ENCODE data around the gene TPH2.

Gene TPH2

DNA sequence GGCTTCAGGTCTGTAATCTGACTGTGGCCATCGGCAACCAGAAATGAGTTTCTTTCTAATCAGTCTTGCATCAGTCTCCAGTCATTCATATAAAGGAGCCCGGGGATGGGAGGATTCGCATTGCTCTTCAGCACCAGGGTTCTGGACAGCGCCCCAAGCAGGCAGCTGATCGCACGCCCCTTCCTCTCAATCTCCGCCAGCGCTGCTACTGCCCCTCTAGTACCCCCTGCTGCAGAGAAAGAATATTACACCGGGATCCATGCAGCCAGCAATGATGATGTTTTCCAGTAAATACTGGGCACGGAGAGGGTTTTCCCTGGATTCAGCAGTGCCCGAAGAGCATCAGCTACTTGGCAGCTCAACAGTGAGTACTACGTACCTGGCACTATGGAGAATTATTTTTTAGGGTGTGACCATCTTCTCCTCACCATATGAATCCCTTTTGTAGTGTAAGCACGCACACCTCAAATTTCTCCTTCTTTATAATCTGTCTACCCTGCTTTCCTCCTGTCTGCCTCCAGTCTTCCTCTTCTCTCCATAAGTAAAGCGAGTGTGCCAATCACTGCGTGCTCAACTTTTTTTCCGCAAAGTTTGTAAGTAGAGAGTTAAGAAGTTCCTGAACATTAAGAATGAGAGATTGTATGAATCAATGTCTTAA, at the start of gene TPH2:
TPH2 (plus strand) TSS at position 118 of the 658 bp plus-strand sequence; CDS start at position 260, 142 bp downstream.
- DNase-seq, result peak; percentile 25

DNA sequence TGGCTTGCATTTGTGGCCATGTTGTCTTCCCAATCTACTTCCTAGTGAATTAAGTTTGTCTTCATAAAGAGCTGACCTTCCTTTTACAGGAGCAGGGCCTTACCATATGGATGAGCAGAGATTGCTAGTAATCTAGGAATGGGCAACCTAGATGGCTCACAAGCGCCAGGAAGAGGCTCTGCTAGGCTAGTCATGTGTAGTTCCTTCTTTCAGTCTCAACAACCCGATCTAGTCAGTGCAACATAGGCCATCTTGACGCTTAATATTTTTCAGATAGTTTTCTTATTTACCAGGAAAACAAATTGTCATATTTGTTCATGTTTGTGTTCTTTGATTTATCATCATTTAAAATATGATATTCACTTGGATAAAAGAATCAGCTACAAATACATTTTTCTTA, 48.2 kb upstream of the TPH2 start:
- DNase-seq, result no peak

DNA sequence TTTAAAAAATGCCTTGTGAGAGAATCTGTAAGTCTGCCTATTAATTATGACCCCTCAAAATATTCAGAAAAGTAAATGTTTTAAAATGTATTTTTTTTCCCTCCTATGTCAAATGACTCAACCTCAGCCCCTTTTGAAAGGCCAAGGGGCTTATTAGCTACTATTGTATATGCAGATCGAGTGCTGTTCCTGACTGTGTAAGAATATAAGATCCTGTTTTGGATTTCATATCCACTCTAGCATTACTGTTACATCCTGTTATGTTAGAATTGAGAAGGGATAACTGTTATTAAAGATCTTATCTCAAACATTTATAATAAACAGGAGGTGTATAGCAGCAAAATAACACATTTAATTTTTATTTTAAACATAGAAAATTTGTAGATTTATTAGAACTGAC, 46.6 kb upstream of the TPH2 start:
- no peak for DNase-seq

DNA sequence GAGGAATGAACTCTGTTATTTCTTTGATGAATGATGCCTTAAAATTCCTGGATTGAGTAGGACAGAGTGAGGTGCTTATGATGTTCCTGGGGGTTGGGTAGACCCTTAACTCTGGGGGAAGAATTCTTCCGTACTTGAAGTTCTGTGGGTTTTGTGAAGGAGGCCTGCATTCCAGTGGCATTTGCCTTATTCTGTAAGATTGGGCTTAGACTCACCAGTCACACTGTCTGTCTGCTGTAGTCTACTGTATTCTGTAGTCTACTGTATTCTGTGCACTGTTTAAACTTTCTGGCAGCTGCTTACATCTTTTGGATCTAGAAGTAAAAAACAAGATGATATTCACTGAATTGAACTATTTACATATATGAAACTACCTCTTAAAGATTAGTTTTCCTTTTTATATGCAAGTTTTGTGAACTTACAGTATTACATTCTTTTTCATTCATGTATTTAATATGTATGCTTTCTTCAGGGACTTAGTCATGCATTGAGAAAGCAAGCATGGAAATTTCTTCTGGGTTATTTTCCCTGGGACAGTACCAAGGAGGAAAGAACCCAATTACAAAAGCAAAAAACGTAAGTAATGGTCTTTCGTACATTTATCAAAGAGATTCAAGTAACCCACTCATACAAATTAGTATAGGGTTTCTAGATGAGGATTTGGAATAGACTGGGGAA, 42.3 kb upstream of the TPH2 start:
- no peak for DNase-seq

DNA sequence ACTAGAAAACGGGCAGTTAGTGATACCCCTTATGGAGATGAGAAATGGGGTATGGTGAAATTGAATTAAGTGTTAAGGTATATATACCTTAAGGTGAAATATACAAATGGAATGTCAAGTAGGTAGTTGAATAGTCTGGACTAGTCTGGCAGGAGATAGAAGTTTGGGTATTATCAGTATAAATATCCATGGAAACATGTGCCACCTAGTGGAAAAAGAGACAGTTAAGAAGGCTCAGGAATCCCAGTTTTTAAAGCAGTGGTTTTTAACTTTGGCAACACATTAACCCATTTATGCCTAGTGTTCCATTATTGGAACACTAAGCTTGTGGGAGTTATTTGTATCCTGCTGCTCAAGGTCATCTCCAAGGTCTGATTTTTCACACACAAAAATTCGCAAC, 38.6 kb upstream of the TPH2 start:
- DNase-seq, result no peak

DNA sequence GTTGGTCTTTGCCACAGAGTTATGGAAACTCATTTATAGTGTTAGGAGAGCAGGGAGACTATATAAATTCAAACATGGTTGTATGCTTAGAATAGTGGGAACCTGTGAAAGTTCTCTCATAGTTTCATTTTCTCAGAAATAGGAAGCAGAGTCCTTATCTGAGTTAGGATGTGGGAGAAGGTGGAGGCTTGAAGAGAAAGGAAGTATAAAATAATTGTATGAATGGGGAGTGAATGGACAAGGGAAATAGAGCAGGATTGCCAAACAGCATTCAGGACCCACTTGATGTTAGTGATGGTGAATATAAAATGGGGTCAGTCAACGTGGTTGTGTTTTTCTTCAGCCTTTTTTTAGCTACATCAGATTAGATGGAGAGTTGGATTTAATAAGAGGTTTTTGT, 34.0 kb upstream of the TPH2 start:
- no peak for DNase-seq

DNA sequence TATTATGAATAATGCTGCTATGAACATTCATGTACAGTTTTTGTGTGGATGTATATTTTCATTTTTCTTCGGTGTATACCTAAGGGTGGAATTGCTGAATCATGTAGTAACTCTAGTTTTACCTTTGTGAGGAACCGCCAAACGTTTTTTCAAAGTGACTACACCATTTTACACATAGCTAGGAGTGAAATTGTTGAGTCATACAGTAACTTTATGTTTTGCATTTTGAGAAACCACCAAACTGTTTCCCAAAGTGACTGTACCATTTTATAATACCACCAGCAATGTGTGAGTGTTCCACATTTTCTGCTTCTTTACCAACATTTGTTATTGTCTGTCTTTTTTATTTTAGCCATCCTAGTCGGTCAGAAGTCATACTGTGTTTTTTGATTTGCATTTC, 3.1 kb upstream of the TPH2 start:
- DNase-seq, result no peak

DNA sequence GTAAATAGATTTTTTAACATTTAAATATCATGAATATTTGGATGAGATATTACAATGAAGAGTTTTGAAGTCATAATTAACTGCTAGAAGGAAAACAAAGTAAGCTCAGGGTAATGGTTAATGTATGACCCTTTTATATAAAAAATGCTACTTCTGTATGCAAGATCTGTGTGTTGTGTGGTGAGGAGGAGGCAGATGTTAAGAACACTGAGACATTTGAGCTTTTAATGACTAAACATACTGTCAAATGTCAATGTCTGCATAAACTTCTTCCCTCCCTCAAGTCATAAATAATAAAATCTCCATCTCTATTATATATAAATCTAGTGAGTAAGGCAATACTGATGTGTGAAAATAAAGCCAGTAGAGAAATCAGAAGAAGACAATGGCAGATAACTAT, 1.4 kb downstream of the TPH2 start:
- DNase-seq, result no peak

DNA sequence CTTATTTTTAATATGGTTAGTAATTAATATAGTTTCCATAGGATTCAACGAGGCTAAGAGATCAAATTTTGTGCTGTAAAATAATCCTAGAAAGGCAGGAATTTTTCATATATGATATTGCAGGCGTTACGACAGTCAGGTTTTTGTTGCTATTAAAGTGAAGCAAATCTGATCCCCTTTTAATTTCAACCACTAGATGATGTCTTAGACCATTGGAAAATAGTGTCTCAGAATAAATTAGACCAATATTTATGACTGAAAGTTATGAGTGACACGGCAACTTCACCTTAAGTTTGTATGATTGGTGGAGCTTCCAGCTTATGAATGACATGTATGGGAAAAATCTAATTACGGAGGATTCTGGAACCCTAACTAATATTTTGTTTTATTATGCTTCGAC, 2.5 kb downstream of the TPH2 start:
- DNase-seq, result no peak

DNA sequence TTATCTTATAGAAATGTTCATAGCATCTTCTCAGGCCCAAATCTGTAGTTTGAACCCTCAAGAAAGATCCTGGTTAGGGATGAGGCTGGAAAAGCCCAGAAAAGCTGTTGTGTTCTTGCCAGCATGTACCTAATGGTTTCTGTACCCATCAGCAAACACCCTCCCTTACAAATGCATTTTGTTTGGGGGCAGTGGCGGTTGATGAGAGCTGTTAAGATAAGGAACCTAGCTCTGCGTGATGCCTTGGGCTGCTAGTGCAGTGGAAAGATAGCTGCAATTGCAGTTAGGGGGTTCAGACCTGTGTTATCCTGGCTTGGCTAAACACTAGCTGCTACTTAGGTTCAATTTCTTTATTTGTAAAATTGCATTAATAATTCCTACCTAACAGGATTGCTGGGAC, 3.6 kb downstream of the TPH2 start:
- no peak for DNase-seq

DNA sequence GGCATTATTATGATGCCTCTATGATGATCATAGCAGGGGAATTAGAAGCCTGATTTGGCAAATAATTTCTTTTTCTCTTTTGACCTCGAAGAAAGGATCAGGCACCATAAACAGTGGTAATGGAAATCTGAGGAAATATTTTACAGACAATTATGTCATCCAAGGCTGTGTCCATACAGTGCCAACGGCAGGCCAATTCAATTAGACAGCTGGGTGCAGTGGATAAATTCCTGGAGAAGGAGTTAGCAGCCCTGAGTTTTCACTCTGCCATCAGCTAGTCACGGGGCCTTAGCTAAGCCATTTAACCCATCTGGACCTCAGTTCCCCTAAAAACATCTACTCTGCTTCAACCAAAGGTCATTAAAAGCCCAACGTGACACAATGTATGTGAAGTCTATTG, 4.1 kb downstream of the TPH2 start:
- DNase-seq, result no peak

DNA sequence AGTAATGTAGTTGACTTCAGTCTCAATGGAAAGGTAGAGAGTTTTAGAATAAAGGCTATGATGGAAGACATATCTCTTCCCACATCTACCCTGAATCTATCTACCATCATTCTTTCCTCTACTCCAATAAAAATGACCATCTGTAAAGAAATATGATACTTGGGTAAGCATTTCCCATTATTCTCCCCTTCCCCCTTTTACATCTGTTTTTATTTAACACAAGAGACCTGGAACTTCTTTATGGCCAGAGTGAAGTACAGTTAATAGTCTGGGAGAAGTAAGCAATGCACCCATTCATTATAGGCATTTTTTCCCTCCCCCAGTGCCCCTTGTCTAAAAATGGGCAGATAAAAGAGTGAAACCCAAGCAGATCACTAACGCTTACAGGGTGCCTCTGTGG, 6.5 kb downstream of the TPH2 start:
- no peak for DNase-seq

DNA sequence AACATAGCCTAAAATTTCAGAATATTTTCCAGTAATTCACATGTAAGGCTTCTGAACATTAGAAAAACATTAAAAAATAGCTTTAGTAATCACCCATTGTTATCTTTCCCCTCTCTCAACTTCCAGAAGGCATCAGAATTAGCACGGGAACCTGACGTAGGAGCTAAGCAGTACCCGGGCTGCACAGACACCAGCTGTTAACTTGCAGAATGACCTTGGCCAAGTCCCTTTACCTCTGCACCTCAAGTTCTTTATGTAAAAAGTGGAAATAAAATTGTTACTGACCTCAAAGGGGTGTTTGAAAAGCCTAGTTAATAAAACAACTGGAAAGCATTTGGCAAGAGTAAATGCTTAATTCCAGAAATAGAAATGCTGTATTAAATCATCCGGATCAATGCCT, 7.2 kb downstream of the TPH2 start:
- DNase-seq, result no peak

DNA sequence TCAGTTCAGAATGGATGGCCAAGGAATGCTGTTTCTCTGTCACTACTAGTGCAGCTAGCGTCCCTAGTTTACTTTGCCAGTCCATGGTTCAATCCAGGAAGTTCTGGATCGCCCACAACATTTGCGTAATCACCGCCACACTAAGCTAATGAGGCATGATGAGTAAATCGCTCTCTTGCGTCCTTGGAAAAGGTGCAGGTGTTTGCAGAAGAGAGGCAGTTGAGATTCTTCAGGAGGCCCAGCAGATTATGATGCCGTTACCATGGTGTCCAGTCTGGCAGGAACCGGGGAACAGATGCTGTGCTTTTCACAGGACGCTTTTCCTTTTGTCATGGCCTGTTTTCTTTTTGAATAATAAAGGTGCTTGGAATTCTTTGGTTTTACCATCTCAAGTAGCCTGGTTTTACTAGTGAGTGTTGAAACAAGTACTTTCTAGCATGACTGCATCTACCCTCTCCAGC, 9.0 kb downstream of the TPH2 start:
- DNase-seq, result no peak

DNA sequence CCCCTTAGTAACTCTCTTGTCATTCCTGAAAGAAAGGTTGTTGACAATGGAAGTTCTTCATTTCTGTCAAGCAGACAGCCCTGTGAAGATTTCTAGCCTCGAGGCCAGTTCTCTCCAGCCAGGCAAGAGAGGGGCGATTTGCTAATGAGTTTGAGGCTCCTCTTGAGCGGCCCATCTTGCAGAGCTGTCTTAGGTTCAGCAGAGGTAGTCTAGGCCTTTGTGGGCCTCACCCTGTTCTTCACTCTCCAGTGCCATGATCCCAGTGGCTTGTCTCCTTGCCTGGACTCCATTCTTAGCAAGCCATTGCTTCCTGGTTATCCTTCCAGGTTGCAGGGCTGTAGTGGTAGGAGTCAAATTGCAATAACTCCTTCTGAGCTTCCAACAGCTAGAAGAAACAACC, 9.7 kb downstream of the TPH2 start:
- DNase-seq, result no peak

DNA sequence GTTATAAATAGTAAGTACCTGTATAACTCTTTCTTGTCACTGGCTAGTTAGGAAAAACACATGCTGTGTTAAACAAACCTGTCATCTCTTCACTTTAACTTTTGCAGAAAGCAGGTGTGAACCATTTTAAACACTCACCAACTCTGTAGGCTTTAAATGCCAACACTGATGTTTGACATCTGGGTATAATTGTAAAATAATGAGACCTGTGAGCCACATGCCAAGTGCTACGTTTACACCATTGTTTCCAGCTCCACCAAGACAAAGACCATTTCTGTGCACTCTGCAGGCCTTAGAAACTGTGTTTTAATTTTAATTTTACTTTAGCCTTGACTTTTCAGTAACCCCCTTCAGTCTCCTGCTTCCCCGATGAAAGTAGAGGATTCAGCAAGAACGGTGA, 11.0 kb downstream of the TPH2 start:
- DNase-seq, result no peak

DNA sequence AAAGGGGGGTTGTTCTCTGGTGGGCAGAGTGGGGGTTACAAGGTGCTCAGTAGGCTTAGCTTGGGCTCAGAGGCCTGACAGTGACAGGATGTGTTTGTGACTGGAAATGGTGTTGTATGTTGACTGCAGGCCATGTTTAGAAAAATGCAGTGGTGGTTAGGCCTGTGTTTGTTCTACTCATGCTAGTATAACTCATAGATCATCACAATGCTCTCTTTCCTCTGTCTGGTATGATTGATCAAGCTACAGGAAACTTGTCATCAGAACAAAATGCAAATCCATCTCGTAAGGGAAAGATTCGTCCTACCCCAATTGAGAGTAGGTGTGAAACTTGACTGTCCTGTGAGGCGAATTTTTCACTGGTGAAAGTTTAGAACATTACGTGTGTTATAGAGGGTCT, 11.8 kb downstream of the TPH2 start:
- no peak for DNase-seq

DNA sequence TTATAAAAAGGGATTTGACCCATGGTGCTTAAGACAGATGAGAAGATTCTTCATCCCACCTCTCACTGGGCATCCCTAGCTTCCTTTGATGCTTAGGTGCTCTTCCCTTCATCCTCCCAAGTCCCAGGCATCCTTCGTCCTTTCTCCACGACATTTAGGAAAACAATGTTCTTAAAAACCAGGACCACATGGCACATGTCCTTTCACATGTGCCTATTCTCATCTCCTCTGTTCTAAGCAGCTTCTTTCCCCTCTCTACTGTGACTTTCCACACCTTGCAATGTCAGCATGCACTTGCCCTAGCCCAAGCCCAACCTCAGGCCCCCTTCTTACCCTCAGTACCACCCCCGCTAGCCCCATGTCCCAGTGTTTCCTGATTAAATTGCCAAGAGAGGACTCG, 12.2 kb downstream of the TPH2 start:
- DNase-seq, result no peak

DNA sequence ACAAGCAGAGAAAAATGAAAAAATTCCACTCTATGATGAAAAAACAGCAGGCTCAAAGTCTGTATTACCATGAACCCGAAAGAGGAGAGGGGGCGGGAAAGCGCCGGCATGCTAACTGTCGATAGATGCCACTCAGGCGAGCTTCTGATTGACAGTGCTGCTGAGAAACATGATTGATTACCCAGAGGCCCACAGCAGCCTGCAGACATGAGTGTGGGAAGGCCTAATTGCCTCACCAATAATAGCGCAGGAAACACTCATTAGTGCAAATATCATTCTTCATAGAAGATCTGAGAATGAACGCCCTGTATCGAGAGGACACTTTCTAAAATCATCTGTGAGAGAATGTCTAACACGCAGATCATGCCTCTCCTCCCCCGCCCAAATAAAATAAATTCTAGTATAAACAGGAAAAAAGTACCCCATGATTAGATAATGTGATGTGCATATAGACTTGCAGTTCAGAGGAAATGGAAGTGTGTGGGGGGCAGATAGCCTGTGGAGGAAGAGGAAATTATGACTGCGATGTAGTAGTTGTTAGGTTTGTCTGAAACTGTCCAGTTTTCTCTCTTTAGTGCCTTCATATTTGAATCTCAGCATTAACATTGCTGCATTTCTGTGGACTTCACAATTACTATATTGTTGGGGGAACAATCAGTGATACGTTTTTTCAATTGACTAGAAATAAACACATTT, 15.6 kb downstream of the TPH2 start:
- no peak for DNase-seq

DNA sequence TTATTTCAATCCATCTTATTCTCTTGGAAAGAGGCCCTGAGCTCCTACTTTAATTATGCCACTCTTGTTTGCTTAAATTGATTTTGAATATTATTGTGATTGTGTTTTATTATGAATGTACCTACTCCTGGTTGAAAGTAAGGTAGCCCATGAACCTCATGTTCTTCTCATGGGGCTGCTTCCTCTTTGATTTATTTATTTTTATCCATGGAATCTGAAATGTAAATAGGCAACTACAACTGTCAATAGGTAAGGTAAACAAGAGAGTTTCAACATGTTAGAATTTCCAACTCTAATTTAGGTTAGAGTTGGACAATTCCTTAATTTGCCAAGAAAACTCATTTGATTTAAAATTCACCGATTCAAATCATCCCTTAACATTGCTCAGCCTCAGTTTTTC, 16.2 kb downstream of the TPH2 start:
- DNase-seq, result no peak

DNA sequence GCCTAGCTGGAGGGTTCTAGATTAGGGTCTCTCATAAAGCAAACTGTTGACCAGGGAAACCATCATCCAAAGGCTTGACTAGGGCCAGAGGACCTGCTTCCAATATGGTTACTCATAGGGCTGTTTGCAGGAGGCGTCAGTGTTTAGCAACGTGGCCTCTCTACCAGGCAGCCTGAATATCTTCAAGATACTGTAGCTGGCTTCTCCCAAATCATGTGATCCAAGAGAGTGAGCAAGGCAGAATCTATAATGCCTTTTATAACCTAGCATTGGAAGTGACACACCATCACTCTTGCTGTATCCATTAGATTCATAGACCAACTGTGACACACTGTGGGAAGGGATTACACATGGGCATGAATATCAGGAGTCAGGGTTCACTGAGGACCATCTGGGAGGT, 17.3 kb downstream of the TPH2 start:
- no peak for DNase-seq

DNA sequence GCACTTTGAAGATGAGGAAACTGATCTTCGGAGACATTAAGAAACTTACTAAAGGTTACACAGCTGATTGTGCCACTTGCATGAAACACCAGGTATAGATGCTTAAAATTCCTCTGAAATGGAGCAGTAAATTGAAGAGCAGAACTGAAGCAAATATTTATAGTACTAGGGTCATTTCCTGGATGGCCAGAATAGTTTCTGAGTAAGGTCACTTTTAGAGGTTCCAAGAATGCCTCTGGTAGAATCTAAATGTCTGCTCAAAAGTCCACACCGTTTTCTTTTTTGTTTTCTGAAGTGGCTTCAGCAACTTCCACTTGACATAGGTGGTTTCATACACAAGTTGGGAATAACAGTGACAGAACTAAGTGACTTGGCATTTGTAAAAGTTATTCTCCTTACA, 19.4 kb downstream of the TPH2 start:
- DNase-seq, result no peak

DNA sequence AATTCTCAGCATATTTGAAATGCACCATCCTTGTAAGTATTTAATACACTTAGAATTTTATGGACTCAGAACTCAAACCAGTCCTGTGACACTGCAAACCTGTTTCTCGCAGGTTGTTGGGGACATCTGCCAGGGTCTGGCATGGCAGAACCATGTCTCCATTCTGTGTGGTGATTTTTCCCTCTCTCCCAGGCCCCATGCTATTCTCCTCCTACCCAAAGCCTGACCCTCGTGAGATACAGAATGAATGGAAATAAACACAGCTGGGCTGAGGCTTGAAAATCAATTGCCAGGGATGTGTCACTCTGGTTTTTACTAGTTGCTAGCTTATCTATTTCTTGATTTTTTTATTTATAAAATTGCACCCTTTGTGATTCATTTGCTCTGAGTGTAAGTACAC, 19.8 kb downstream of the TPH2 start:
- DNase-seq, result no peak

DNA sequence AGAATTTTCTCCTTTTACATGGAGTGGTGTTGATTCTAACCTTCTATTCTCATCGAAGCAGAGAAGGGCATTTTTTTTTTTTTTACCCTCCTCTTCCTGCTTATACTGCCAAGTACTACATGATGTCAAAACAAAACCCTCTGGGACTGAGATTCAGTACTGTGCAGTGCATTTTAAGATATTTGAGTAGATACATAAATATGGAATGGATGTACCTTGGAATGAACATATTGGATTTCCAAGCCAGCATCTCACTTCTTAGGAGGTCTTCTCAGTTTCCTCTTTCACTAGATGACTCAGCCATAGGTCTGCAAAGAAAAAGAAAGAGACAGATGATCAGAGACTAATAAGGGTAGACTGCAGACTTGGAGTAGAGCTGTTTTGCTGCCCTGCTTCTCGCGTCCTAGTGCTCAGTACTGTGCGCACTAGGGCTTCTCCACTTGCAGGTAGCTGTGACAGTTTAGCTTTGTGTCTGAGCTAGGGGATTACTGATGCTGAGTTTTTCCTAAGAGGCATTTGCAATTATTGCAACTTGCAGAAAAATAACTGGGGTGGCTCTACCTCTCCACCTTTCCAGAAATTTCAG, 20.4 kb downstream of the TPH2 start:
- no peak for DNase-seq
